HepG2 (cell line): Measurements from ENCODE around the gene NDRG3.

ENCODE experiments used
- BHLHE40 ChIP-seq: IDR thresholded peaks from 2 replicates; pipeline ENCODE4 v1.6.1; 2011; ENCODE audit warnings: low read length, improper control_type of control experiment
- CHD2 ChIP-seq: IDR thresholded peaks from 2 replicates; pipeline ENCODE4 v1.6.1; 2011; ENCODE audit warnings: low read depth, low read length, improper control_type of control experiment
- MTA3 ChIP-seq: sonication (generic); formaldehyde crosslinking; IDR thresholded peaks from 2 replicates; pipeline ENCODE4 v1.4.0; 2020; ENCODE audit warnings: missing genetic modification reagents
- NR2F2 ChIP-seq: IDR thresholded peaks from 2 replicates; pipeline ENCODE4 v1.6.1; 2012; ENCODE audit warnings: low read depth, inconsistent platforms, borderline replicate concordance
- POLR2A ChIP-seq, 2 experiments: IDR thresholded peaks; 2 replicates each; pipeline ENCODE4 v1.6.1; 2011; ENCODE audit warnings: low read depth in 2 of 2, low read length in 2 of 2, mild to moderate bottlenecking in 1 of 2, moderate library complexity in 1 of 2; ENCODE audit not compliant: insufficient read depth in 1 of 2
- ZNF143 ChIP-seq: sonication (generic); formaldehyde crosslinking; IDR thresholded peaks from 2 replicates; pipeline ENCODE4 v1.4.0; 2020; ENCODE audit warnings: missing genetic modification reagents
- ZNF749 ChIP-seq: sonication (generic); formaldehyde crosslinking; IDR thresholded peaks from 2 replicates; pipeline ENCODE4 v1.8.0; 2022; ENCODE audit warnings: mild to moderate bottlenecking, missing genetic modification reagents, moderate library complexity, borderline replicate concordance

- no peak for TF ChIP-seq BHLHE40
- no peak for TF ChIP-seq ZNF749 (CRISPR knock-in tag)
- no peak for TF ChIP-seq NR2F2
- no peak for TF ChIP-seq CHD2
- TF ChIP-seq POLR2A (IDR thresholded peaks at IDR 0.05; ENCODE audit: insufficient read depth in 1 of 2, low read depth in 2 of 2, low read length in 2 of 2): no peak
- TF ChIP-seq MTA3 (CRISPR knock-in tag): no peak
- no peak for TF ChIP-seq ZNF143
These were observed 48.2 kb upstream of the NDRG3 start for GRCh38 chr20:36794116-36794474.
